HCT116 (cell line): Measurements from ENCODE around the gene NPS.

ENCODE experiments used
- CEBPB ChIP-seq: IDR thresholded peaks from 2 replicates; pipeline ENCODE4 v1.6.1; 2012; ENCODE audit warnings: low read depth
- CTCF ChIP-seq, 3 experiments: fragments of 200-600 bp in 1 of 3; sonication (generic) in 1 of 3; IDR thresholded peaks in 2 of 3; conservative IDR thresholded peaks in 1 of 3; 2 replicates each; pipeline ENCODE4 v1.5.1; 2012 to 2017; ENCODE audit warnings: low read depth in 2 of 3, low read length in 2 of 3, antibody characterized with exemption in 1 of 3, borderline replicate concordance in 1 of 3, control low read depth in 1 of 3, mild to moderate bottlenecking in 1 of 3, mixed read lengths in 1 of 3, mixed run types in 1 of 3, moderate library complexity in 1 of 3; ENCODE audit not compliant: insufficient read depth in 1 of 3
- EZH2 ChIP-seq: fragments of 200-600 bp; sonication (generic); IDR thresholded peaks from 2 replicates; pipeline ENCODE4 v1.6.1; 2017; ENCODE audit warnings: antibody characterized with exemption, mixed run types
- POLR2A ChIP-seq: IDR thresholded peaks from 2 replicates; pipeline ENCODE4 v1.7.0; 2011; ENCODE audit warnings: borderline replicate concordance; ENCODE audit not compliant: insufficient read depth, insufficient read length; ENCODE audit errors: extremely low read depth
- RAD21 ChIP-seq: IDR thresholded peaks from 2 replicates; pipeline ENCODE4 v1.6.1; 2012; ENCODE audit warnings: low read depth, mild to moderate bottlenecking
- REST ChIP-seq: IDR thresholded peaks from 2 replicates; pipeline ENCODE4 v1.6.1; 2012; ENCODE audit warnings: low read depth
- TCF7L2 ChIP-seq: IDR thresholded peaks from 2 replicates; pipeline ENCODE4 v1.7.0; 2011; ENCODE audit warnings: borderline replicate concordance, inconsistent platforms; ENCODE audit not compliant: insufficient read depth, insufficient read length; ENCODE audit errors: extremely low read depth

- TF ChIP-seq CTCF (IDR thresholded peaks at IDR 0.05 in 2 of 3, conservative IDR thresholded peaks at IDR 0.05 in 1 of 3; ENCODE audit: borderline replicate concordance in 1 of 3, insufficient read depth in 1 of 3, low read depth in 2 of 3, low read length in 2 of 3) (peak in 2 of 3 experiments; percentile 34 to 60; a peak in 3 of 6 replicates), EZH2 (no peak), RAD21 (peak; percentile 53), POLR2A (no peak), REST (no peak), CEBPB (no peak), TCF7L2 (no peak)
Observed at GRCh38 chr10:127577376-127578258, 28.5 kb downstream of the NPS start.
